ENCODE results near the gene ZNF70. TPM values are rescaled to one million over a fixed set of nuclear protein-coding genes. Genes with fewer than 3 reads are reported as not detected.

The ZNF70 gene
- total and polyA plus RNA-seq, 2 of the 4 experiments (the other 2 are of a cell fraction), result 2.3 to 4.3 TPM

DNA sequence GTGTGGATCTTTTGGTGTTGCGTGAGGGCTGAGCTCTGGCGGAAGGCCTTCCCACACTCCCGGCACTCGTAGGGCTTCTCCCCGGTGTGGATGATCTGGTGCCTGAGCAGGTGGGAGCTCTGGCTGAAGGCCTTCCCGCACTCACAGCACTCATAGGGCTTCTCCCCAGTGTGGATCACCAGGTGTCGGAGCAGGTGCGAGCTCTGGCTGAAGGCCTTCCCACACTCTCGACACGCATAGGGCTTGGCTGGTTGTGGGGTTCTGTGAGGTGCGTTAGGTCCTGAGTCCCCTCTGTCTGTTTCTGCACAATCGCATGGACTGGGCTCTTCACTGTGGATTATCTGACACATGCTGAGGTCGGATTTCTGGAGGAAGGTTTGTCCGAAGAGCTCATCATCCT lies 6.4 kb downstream of the ZNF70 start:
- H3K9me1 ChIP-seq (ENCODE audit: insufficient read depth, low read length), result peaks cover 5% of the 10 kb centered on the region
- ChIA-PET CTCF (interaction anchor here (1.2 kb wide), 1 partner anchor 15 kb away, joined by 4 read pairs; no protein-coding TSS in a partner anchor), POLR2A (ENCODE audit: unreplicated experiment) (no interaction called here)
- no TSS peak for BruUV-seq (replicated peaks)
- H2AK5ac ChIP-seq (ENCODE audit: low read depth, low read length), result no peak overlapping the region
- in situ Hi-C loops (cut with MboI; ENCODE audit: low sequenced_read_pairs), result no loop called here
- H4K8ac ChIP-seq (ENCODE audit: low read depth in 2 of 2, low read length in 2 of 2), result no peak overlapping the region
- H3K36me3 ChIP-seq (ENCODE audit: control insufficient read depth, insufficient read depth, low read length), result peaks cover 31% of the 10 kb centered on the region
- H3K4ac ChIP-seq (ENCODE audit: low read depth, low read length), result no peak overlapping the region
- no peak for ATAC-seq (ENCODE audit: low read depth)
- no peak overlapping the region for H3K56ac ChIP-seq (ENCODE audit: extremely low read depth, insufficient read depth, low read length)
- no peak overlapping the region for H3K4me3 ChIP-seq (ENCODE audit: insufficient read depth, low read depth, low read length)
- no peak overlapping the region for H4K5ac ChIP-seq (ENCODE audit: low read depth, low read length)
- no peak overlapping the region for H2AFZ ChIP-seq (replicated peaks; ENCODE audit: low read length, poor library complexity)
- H3K23ac ChIP-seq (ENCODE audit: low read depth, low read length), result no peak overlapping the region
- no peak overlapping the region for H3K18ac ChIP-seq (ENCODE audit: low read depth, low read length)
- DNase-seq, result no peak
- no peak overlapping the region for H2BK120ac ChIP-seq (ENCODE audit: low read depth, low read length)
- H3K14ac ChIP-seq (replicated peaks; ENCODE audit: low read depth, low read length), result no peak overlapping the region
- H2BK20ac ChIP-seq (ENCODE audit: low read depth, low read length), result no peak overlapping the region
- H2AK9ac ChIP-seq (replicated peaks; ENCODE audit: low read depth, low read length, poor library complexity), result no peak overlapping the region
- intact Hi-C loops (cut with micrococcal nuclease), result no loop called here
- H2BK15ac ChIP-seq (ENCODE audit: low read depth, low read length), result no peak overlapping the region
- H3K4me1 ChIP-seq (ENCODE audit: control insufficient read depth, insufficient read depth, low read length), result no peaks in the 10 kb centered on the region
- no peaks in the 10 kb centered on the region for H4K20me1 ChIP-seq (ENCODE audit: insufficient read depth, low read length)
- no peaks in the 10 kb centered on the region for H3K27me3 ChIP-seq (ENCODE audit: control insufficient read depth, insufficient read depth, low read length)
- H3K4me2 ChIP-seq (ENCODE audit: low read depth, low read length), result no peak overlapping the region
- TF ChIP-seq, protein P1, sequence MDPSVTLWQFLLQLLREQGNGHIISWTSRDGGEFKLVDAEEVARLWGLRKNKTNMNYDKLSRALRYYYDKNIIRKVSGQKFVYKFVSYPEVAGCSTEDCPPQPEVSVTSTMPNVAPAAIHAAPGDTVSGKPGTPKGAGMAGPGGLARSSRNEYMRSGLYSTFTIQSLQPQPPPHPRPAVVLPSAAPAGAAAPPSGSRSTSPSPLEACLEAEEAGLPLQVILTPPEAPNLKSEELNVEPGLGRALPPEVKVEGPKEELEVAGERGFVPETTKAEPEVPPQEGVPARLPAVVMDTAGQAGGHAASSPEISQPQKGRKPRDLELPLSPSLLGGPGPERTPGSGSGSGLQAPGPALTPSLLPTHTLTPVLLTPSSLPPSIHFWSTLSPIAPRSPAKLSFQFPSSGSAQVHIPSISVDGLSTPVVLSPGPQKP (IDR thresholded peaks at IDR 0.05; ENCODE audit: borderline replicate concordance, low read depth, low read length), result no peak
- TF ChIP-seq, protein P2, sequence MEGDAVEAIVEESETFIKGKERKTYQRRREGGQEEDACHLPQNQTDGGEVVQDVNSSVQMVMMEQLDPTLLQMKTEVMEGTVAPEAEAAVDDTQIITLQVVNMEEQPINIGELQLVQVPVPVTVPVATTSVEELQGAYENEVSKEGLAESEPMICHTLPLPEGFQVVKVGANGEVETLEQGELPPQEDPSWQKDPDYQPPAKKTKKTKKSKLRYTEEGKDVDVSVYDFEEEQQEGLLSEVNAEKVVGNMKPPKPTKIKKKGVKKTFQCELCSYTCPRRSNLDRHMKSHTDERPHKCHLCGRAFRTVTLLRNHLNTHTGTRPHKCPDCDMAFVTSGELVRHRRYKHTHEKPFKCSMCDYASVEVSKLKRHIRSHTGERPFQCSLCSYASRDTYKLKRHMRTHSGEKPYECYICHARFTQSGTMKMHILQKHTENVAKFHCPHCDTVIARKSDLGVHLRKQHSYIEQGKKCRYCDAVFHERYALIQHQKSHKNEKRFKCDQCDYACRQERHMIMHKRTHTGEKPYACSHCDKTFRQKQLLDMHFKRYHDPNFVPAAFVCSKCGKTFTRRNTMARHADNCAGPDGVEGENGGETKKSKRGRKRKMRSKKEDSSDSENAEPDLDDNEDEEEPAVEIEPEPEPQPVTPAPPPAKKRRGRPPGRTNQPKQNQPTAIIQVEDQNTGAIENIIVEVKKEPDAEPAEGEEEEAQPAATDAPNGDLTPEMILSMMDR (conservative IDR thresholded peaks at IDR 0.05; ENCODE audit: low read depth, low read length), result no peak
- no peak for TF ChIP-seq POLR2A (IDR thresholded peaks at IDR 0.05; ENCODE audit: low read depth, low read length)
- no peak for TF ChIP-seq RFX5 (IDR thresholded peaks at IDR 0.05; ENCODE audit: low read depth, low read length)
- no peak for TF ChIP-seq RCOR1 (IDR thresholded peaks at IDR 0.05; ENCODE audit: insufficient replicate concordance, low read length)
- TF ChIP-seq CHD1 (IDR thresholded peaks at IDR 0.05; ENCODE audit: low read depth, low read length), result no peak
- no peak for TF ChIP-seq USF2 (IDR thresholded peaks at IDR 0.05; ENCODE audit: low read depth, low read length)
- no peak for TF ChIP-seq MAZ (IDR thresholded peaks at IDR 0.05; ENCODE audit: borderline replicate concordance, low read depth, low read length)
- TF ChIP-seq RAD21 (IDR thresholded peaks at IDR 0.05; ENCODE audit: low read length), result no peak
- no peak for TF ChIP-seq MXI1 (IDR thresholded peaks at IDR 0.05; ENCODE audit: borderline replicate concordance, low read depth, low read length)
- TF ChIP-seq NFE2L2 (IDR thresholded peaks at IDR 0.05; ENCODE audit: low read depth, low read length), result no peak
- TF ChIP-seq MAFK (IDR thresholded peaks at IDR 0.05; ENCODE audit: low read depth, low read length), result no peak
- no peak for TF ChIP-seq FOS (IDR thresholded peaks at IDR 0.05; ENCODE audit: low read depth, low read length)
- no peak for TF ChIP-seq SMC3 (IDR thresholded peaks at IDR 0.05; ENCODE audit: low read depth, low read length)
- TF ChIP-seq BHLHE40 (IDR thresholded peaks at IDR 0.05; ENCODE audit: low read depth, low read length), result no peak
- no peak for TF ChIP-seq CEBPB (IDR thresholded peaks at IDR 0.05; ENCODE audit: low read depth, low read length)
- H4K91ac ChIP-seq (ENCODE audit: insufficient read depth, low read depth, low read length), result no peak overlapping the region
- peaks cover 4 to 19% of the 10 kb centered on the region in 2 experiments; a peak in 3 of 4 replicates for H3K79me1 ChIP-seq (ENCODE audit: low read depth in 1 of 2, low read length in 2 of 2)
- 100% methylated on average over 4 of the region's 14 CpGs; no CpG with 5 or more reads in 1 of the 2 experiments for WGBS, 2 experiments (ENCODE audit: extremely low coverage in 2 of 2, insufficient read length in 1 of 2)
- no peak overlapping the region for H3K27ac ChIP-seq (ENCODE audit: insufficient read depth, low read length)
- dilution Hi-C loops (cut with HindIII; ENCODE audit: low sequenced_read_pairs, unreplicated experiment), result no loop called here
- H3K9ac ChIP-seq (ENCODE audit: low read depth, low read length), result no peak overlapping the region
- peaks cover 4% of the 10 kb centered on the region; the same call in 1 of the 2 replicates for H3K9me3 ChIP-seq (ENCODE audit: control insufficient read depth, insufficient read depth, low read length)
- H2BK5ac ChIP-seq (ENCODE audit: low read depth, low read length, poor library complexity, severe bottlenecking), result no peak overlapping the region

All from IMR-90 (cell line).